A549 (cell line): Measurements from ENCODE around the gene KCNJ10. TPM values are rescaled to one million over a fixed set of nuclear protein-coding genes. Genes with fewer than 3 reads are reported as not detected.

Experiments
- ATAC-seq, 2 experiments: fragments of 200-7000 bp in 1 of 2; fragments of >200 bp in 1 of 2; cut with Nextera tagmentation in 1 of 2; cut with Tn5 transposase in 1 of 2; 3 replicates each; pipeline versions ENCODE4 v1.8.0 to v1.9.1; 2018 to 2020; ENCODE audit warnings: mild to moderate bottlenecking in 1 of 2, moderate library complexity in 1 of 2
- CTCF ChIA-PET: fragments of 300-600 bp; sonication (Branson Sonifier 250); formaldehyde crosslinking; extraction: SDS; loops from one replicate; lab custom pipeline; 2021; ENCODE audit warnings: antibody characterized with exemption, inconsistent platforms; lab: Yijun Ruan, JAX
- POLR2A ChIA-PET: fragments of 350-600 bp; formaldehyde crosslinking; extraction: SDS; loops from one replicate; lab custom pipeline; 2021; ENCODE audit warnings: antibody characterized with exemption, inconsistent platforms; lab: Yijun Ruan, JAX
- DNase-seq, 2 experiments: peaks; one replicate each; pipeline versions ENCODE4 v3.0.0 to v3.0.0-alpha.2; 2011 to 2016; ENCODE audit warnings: low read depth in 1 of 2, low spot score in 1 of 2
- FAIRE-seq: peaks from 2 replicates; lab custom pipeline; 2011; peaks lifted over from hg19 to GRCh38; lab: Jason Lieb, UNC
- H3K27ac ChIP-seq, 2 experiments: fragments of >200 bp; sonication (Bioruptor Twin); formaldehyde crosslinking; 3 replicates each; pipeline ENCODE4 v1.5.1; 2016 to 2017
- H3K4me1 ChIP-seq: fragments of >200 bp; sonication (Bioruptor Twin); formaldehyde crosslinking; 3 replicates; pipeline ENCODE4 v1.6.1; 2016
- H3K4me2 ChIP-seq: fragments of >200 bp; sonication (Bioruptor Twin); formaldehyde crosslinking; 3 replicates; pipeline ENCODE4 v1.6.1; 2016
- H3K4me3 ChIP-seq: fragments of >200 bp; sonication (Bioruptor Twin); formaldehyde crosslinking; 3 replicates; pipeline ENCODE4 v1.5.1; 2016
- H3K9me3 ChIP-seq: fragments of >200 bp; sonication (Bioruptor Twin); formaldehyde crosslinking; 3 replicates; pipeline ENCODE4 v1.6.1; 2016
- ATOH8 ChIP-seq: fragments of 250-450 bp; sonication (Bioruptor Pico); IDR thresholded peaks from 2 replicates; pipeline ENCODE4 v1.5.0; 2020; ENCODE audit warnings: low read depth, mild to moderate bottlenecking, moderate library complexity
- CBX2 ChIP-seq: fragments of 200-600 bp; sonication (generic); IDR thresholded peaks from 2 replicates; pipeline ENCODE4 v1.6.1; 2016; ENCODE audit warnings: low read depth, mild to moderate bottlenecking, borderline replicate concordance
- CBX8 ChIP-seq: fragments of 200-600 bp; sonication (generic); IDR thresholded peaks from 2 replicates; pipeline ENCODE4 v1.6.1; 2016
- CTCF ChIP-seq: fragments of >200 bp; sonication (Bioruptor Twin); formaldehyde crosslinking; IDR thresholded peaks from 3 replicates; pipeline ENCODE4 v1.5.1; 2016
- EHMT2 ChIP-seq: fragments of 200-600 bp; sonication (generic); IDR thresholded peaks from 2 replicates; pipeline ENCODE4 v1.6.1; 2016; ENCODE audit warnings: antibody characterized with exemption, low read depth, mild to moderate bottlenecking, moderate library complexity
- ESRRA ChIP-seq: fragments of 150-350 bp; IDR thresholded peaks from 2 replicates; pipeline ENCODE4 v1.6.1; 2014; ENCODE audit warnings: mild to moderate bottlenecking, low read length, borderline replicate concordance
- GATA3 ChIP-seq: IDR thresholded peaks from 2 replicates; pipeline ENCODE4 v1.6.1; 2012; ENCODE audit warnings: borderline replicate concordance
- HOXA7 ChIP-seq: fragments of 250-450 bp; sonication (Bioruptor Pico); IDR thresholded peaks from 2 replicates; pipeline ENCODE4 v1.5.0; 2020; ENCODE audit warnings: mild to moderate bottlenecking, moderate library complexity
- JUN ChIP-seq, 2 experiments: fragments of >200 bp; sonication (Bioruptor Twin); formaldehyde crosslinking; IDR thresholded peaks; 2 replicates in 1 of 2; 3 replicates in 1 of 2; pipeline ENCODE4 v1.6.1; 2016 to 2017
- KDM5A ChIP-seq: fragments of 200-600 bp; sonication (generic); IDR thresholded peaks from 2 replicates; pipeline ENCODE4 v1.6.1; 2016; ENCODE audit warnings: antibody characterized with exemption, mild to moderate bottlenecking
- POLR2AphosphoS2 ChIP-seq: conservative IDR thresholded peaks from 2 replicates; pipeline ENCODE4 v1.6.1; 2012; ENCODE audit warnings: low read length, improper control_type of control experiment, inconsistent platforms
- RAD21 ChIP-seq, 2 experiments: fragments of >200 bp in 1 of 2; sonication (Bioruptor Twin) in 1 of 2; formaldehyde crosslinking in 1 of 2; IDR thresholded peaks in 1 of 2; conservative IDR thresholded peaks in 1 of 2; 2 replicates in 1 of 2; 3 replicates in 1 of 2; pipeline ENCODE4 v1.6.1; 2012 to 2018; ENCODE audit warnings: inconsistent platforms in 1 of 2
- SMC3 ChIP-seq: fragments of >200 bp; sonication (Bioruptor Twin); formaldehyde crosslinking; IDR thresholded peaks from 3 replicates; pipeline ENCODE4 v1.6.1; 2018; ENCODE audit warnings: inconsistent platforms
- TFCP2L1 ChIP-seq: fragments of 250-450 bp; sonication (Bioruptor Pico); IDR thresholded peaks from 2 replicates; pipeline ENCODE4 v1.5.0; 2021; ENCODE audit warnings: mild to moderate bottlenecking
- ZFP36 ChIP-seq: fragments of 450-650 bp; IDR thresholded peaks from 2 replicates; pipeline ENCODE4 v1.6.1; 2014; ENCODE audit warnings: borderline replicate concordance; ENCODE audit not compliant: partially characterized antibody
- WGBS: methylation state at CpG from one replicate; pipeline ENCODE4 v1.1.6; 2017; ENCODE audit errors: missing lambda C conversion rate; 5-methylcytosine and 5-hydroxymethylcytosine counted together
- polyA plus RNA-seq, 4 experiments: library from polyadenylated mRNA; depleted of rRNA in 3 of 4; stranded (reverse); fragments of >200 nt; fragmentation: RNase III in 1 of 4; extraction: RNeasy Plus Mini Kit Qiagen cat#74134 plus additional on column Dnase treatment in 1 of 4; gene quantifications; 2 replicates in 3 of 4; 3 replicates in 1 of 4; pipeline ENCODE4 v1.2.3, GENCODE V29; 2011 to 2017
- TF ChIP-seq, protein P1 (sequence below): IDR thresholded peaks from 2 replicates; pipeline ENCODE4 v1.6.1; 2012; ENCODE audit warnings: low read depth, borderline replicate concordance
- TF ChIP-seq, protein P2 (sequence below): fragments of >200 bp; sonication (Bioruptor Twin); formaldehyde crosslinking; IDR thresholded peaks from 2 replicates; pipeline ENCODE4 v1.6.1; 2016

KCNJ10 gene
- polyA plus RNA-seq, 2 of the 4 experiments (the other 2 are of a cell fraction), result 0.05 TPM; not detected in 1

GRCh38 chr1:160007577-160008200 lies 62.3 kb downstream of the KCNJ10 start:
- H3K4me2 ChIP-seq, result no peak overlapping the region
- 38% methylated on average over 3 of the region's 3 CpGs for WGBS
- no peak overlapping the region for H3K4me3 ChIP-seq
- ChIA-PET CTCF (interaction anchor here (0.6 to 20.9 kb wide), 62 partner anchors 9 to 910 kb away, joined by 3 to 665 read pairs (median 8); partner anchors contain the start of genes CFAP45, DUSP23, FCRL6 and IGSF9), POLR2A (interaction anchor here (0.7 to 1.3 kb wide), 3 partner anchors 82 to 227 kb away, joined by 3 to 7 read pairs (median 4); partner anchors contain the start of genes DUSP23 and TAGLN2)
- TF ChIP-seq CBX2, result no peak
- no peak for TF ChIP-seq HOXA7 (CRISPR knock-in tag)
- TF ChIP-seq, protein P1, sequence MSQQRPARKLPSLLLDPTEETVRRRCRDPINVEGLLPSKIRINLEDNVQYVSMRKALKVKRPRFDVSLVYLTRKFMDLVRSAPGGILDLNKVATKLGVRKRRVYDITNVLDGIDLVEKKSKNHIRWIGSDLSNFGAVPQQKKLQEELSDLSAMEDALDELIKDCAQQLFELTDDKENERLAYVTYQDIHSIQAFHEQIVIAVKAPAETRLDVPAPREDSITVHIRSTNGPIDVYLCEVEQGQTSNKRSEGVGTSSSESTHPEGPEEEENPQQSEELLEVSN, result no peak
- no peak for TF ChIP-seq TFCP2L1
- peak; percentile 90 for TF ChIP-seq CTCF
- no peak for TF ChIP-seq KDM5A
- TF ChIP-seq ATOH8 (CRISPR knock-in tag), result no peak
- TF ChIP-seq ZFP36, result no peak
- TF ChIP-seq SMC3, result peak; percentile 67
- TF ChIP-seq JUN (IDR thresholded peaks at IDR 0.05), result no peak
- TF ChIP-seq GATA3, result no peak
- TF ChIP-seq, protein P2, sequence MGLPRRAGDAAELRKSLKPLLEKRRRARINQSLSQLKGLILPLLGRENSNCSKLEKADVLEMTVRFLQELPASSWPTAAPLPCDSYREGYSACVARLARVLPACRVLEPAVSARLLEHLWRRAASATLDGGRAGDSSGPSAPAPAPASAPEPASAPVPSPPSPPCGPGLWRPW, result no peak
- no peak for TF ChIP-seq CBX8
- peak; percentile 79 to 89 for TF ChIP-seq RAD21 (conservative IDR thresholded peaks at IDR 0.05 in 1 of 2, IDR thresholded peaks at IDR 0.05 in 1 of 2)
- peak; percentile 36 for FAIRE-seq
- ATAC-seq, result peak in 1 of 2 experiments; percentile 47; a peak in 2 of 6 replicates
- peak; percentile 26 to 29 for DNase-seq
- H3K4me1 ChIP-seq, result no peaks in the 10 kb centered on the region
- no peaks in the 10 kb centered on the region for H3K9me3 ChIP-seq
- H3K27ac ChIP-seq, result no peak overlapping the region

- no peak for TF ChIP-seq TFCP2L1
- TF ChIP-seq SMC3, result peak; percentile 92
- TF ChIP-seq ESRRA, result no peak
- TF ChIP-seq RAD21 (conservative IDR thresholded peaks at IDR 0.05 in 1 of 2, IDR thresholded peaks at IDR 0.05 in 1 of 2), result peak; percentile 71 to 78
- TF ChIP-seq EHMT2, result no peak
- peak; percentile 94 for TF ChIP-seq CTCF
- no peak for TF ChIP-seq POLR2AphosphoS2
- H3K27ac ChIP-seq, result no peak overlapping the region
- no peaks in the 10 kb centered on the region for H3K9me3 ChIP-seq
- no peak overlapping the region for H3K4me3 ChIP-seq
- peak; percentile 80 to 87 for DNase-seq
- POLR2A ChIA-PET, result interaction anchor here (0.6 to 1.1 kb wide), 3 partner anchors 49 to 113 kb away, joined by 3 to 7 read pairs (median 5); no protein-coding TSS in a partner anchor
- ATAC-seq, result peak; percentile 93 to 96
- CTCF ChIA-PET, result interaction anchor here (0.5 to 20.9 kb wide), 62 partner anchors 8 to 1309 kb away, joined by 3 to 665 read pairs (median 6); partner anchors contain the start of genes DUSP23, FCRL6, IGSF9 and KCNJ9
- WGBS, result 18% methylated on average over 5 of the region's 5 CpGs
- H3K4me1 ChIP-seq, result no peaks in the 10 kb centered on the region
- H3K4me2 ChIP-seq, result no peak overlapping the region
- FAIRE-seq, result no peak
These were observed 63.5 kb downstream of the KCNJ10 start for GRCh38 chr1:160006312-160006940.
